GM18499 (cell line): ENCODE data around the gene KCNAB2.
"Not testable (repeated sequence)": the region's sequence is repeated elsewhere in the genome, so short reads cannot be mapped to it uniquely, and the experiment has no call there.

Experiments
- ATAC-seq: cut with Tn5 transposase; IDR thresholded peaks from one replicate; pipeline ENCODE4 v1.9.1; 2021; ENCODE audit warnings: moderate number of reproducible peaks; ENCODE audit not compliant: insufficient read depth, unreplicated experiment

The KCNAB2 gene

DNA sequence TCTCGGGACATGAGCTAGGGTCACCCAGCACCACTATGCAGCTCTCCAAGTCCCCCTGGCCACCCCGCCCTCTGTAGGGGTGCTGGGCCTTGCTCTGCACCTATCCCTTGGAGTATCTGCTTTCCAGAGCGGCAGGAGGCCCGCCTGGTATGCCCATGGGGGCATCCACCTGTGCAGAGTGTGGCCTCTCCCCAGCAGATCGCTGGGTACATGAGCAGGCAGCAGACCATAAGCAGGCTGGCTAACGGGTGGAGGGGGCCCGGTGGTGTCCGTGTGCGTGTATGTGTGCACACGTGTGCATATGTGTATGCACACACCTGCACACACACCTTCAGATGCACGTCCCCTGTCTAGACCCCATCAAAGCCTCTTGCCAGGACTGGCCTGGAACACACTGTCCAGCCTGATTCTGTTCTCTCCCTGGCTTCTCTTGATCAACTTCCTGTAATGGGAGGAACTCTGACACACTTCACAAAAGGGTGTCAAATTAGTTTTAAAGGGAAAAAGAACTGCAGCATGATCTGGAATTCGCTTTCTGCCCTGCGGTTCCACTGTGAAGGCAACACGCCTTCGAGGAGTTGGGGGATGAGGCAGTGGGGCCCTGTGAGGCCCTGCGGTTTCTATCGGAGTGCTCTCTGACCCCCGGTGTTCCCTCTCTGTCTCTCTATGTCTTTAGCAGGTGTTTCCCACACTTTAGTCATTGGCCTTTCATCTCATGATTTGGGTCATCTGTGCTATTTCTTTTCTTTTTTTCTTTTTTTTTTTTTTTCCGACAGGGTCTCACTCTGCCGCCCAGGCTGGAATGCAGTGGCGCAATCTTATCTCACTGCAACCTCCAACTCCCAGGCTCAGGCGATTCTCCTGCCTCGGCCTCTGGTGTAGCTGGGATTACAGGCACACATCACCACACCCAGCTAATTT, 36.3 kb upstream of the KCNAB2 start:
- no peak for ATAC-seq

- no peak for ATAC-seq
Observed at GRCh38 chr1:6010554-6010953, 35.1 kb upstream of the KCNAB2 start.

DNA sequence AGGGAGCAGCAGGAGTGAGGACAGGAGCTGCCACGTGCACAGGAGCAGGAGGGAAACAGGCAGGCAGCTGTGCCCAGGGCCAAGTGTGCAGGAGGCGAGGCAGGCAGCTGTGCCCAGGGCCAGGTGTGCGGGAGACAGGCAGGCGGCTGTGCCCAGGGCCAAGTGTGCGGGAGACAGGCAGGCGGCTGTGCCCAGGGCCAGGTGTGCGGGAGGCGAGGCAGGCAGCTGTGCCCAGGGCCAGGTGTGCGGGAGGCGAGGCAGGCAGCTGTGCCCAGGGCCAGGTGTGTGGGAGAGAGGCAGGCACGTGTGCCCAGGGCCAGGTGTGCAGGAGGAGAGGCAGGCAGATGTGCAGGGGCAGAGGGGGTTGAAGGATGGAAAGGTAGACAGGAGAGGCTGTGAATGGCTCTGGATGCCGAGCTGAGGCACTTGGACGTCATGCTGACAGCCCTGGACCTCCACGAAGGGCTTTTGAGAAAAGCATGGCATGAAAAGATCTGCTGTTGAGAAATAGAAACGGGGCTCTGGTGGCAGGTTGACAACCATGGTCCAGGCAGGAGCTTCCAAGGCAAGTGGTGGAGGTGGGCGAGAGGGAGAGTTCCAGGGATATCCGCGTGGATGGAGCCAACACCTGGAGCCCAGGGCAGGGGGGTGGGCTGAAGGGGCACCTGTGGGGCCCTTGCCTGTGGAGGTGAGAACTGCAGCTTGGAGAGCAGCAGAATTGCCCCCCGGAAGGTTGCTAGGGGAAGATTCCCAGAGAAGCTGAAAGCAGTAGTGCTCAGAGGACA, 34.3 kb upstream of the KCNAB2 start:
- no peak for ATAC-seq

- no peak for ATAC-seq
Observed at GRCh38 chr1:6011946-6012258, 33.8 kb upstream of the KCNAB2 start.

DNA sequence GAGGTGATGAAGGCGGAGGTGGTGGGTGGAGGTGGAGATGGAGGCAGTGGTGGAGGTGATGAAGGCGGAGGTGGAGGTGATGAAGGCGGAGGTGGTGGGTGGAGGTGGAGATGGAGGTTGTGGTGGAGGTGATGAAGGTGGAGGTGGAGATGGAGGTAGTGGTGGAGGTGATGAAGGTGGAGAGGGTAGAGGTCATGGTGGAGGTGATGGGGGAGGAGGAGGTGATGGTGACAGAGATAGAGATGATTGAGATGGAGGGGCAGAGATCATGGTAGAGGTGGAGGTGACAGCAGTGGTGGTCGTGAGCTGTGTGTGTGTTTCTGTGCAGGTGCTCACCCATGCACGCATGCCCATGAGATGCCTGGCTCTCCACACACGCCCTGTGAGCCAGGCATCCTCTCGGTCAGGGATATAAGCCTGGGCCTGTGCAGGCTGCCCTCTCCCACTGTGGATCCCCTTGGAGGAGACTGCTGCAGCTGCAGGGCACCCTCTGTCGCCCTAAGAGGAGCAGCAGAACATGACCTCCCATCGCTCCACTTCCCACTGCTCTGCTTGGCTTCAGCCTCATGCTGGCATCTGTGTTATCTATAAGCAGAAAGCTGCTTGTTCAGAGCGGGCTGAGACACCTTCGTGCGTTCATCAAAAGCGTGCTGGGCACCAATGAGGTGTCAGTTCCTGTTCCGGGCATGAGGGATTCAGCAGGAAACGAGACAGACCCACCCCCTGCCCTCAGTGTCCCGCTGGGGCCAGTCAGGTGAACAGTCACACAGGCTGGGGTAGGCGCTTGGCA, 33.0 kb upstream of the KCNAB2 start:
- no peak for ATAC-seq

DNA sequence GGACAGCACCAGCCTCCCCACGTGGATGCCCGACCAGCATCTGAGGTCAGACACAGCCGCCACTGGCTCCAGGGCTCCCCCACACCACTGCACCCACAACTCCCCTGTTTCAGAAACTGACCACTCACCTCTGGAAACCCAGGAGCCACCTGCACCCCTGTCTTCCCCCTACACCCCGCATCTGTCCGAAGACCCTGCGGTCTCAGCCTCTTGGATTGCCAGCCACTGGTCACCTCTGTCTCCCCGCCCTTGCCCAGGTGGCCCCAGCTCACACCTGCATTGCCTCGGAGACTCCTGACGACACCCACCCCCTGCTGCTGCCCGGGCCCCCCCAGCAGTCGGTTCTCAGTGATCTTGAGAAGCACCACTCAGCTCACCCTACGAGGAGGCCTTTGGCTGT, 32.2 kb upstream of the KCNAB2 start:
- ATAC-seq: no peak

- no peak for ATAC-seq
Observed at GRCh38 chr1:6014130-6014999, 31.3 kb upstream of the KCNAB2 start.

DNA sequence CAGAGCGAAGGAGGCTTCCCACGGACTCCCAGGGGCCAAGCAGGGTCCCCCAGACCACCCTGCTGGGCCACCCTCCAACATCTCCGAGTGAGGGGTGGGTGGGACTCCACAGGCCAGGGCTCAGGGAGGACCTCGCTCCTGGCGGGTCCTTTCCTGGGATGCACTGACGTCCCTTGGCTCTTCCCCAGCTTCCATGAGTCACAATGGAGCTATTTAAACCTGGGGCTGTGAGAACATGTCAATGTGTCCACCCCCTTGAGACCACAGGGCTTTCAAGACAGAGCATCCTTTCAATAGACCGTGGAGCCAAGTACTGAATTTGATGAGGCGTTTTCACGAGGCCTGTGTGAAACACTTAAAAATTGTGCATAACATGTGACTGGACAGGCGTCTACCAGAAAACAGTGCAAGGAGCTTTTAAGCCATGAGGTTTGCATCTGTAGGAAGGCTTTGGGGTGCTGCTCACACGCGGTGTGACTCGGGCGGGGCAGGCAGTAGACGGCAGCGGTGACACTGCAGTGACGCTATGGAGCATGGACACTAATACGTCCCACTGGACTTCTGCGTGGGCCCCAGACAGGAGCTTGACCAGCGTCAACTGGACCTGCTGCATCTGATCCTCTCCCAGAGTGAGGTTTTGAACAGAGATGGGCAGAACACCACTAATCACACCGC, 29.4 kb upstream of the KCNAB2 start:
- no peak for ATAC-seq

DNA sequence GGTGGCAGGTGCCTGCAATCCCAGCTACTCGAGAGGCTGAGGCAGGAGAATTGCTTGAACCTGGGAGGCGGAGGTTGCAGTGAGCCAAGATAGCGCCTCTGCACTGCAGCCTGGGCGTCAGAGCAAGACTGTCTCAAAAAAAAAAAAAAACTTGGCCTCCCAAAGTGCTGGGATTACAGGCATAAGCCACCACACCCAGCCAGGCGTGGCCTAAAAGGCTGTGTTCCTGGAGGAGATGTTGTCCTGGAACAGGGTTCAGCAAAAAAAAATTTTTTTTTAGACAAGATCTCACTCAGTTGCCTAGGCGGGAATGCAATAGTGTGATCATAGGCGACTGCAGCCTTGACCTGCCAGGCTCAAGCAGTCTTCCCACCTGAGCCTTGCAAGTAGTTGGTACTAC, 28.0 kb upstream of the KCNAB2 start:
- ATAC-seq: not testable (repeated sequence)

DNA sequence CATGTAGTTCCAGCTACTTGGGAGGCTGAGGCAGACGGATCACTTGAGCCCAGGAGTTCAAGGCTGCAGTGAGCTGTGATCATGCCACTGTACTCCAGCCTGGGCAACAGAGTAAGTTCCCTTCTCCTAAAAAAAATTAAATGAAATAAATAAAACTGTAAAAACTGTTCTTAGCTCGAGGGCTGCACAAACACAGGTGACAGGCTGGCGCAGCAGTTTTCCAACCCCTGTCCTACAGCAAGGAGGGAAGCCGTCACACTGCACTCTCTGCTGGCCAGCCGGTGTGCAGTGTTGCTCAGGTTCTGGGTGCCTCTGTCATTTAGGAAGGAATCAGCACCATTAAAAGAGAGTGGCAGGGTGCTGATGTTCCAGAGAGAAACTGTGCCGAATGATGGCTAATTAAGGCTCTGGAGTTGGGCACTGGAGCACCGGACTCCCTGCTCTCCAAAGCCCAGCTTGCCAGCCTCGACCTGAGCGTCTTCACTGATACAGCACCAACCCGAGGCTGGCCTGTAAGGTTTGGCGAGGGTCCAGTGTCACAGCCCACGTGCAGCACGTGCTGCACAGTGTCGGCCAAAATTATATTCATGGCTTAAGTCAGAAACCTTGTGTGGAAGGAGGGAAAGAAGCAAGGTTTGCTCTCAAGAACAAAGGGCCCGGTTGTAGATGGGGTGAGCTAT, 26.4 kb upstream of the KCNAB2 start:
- ATAC-seq: no peak

DNA sequence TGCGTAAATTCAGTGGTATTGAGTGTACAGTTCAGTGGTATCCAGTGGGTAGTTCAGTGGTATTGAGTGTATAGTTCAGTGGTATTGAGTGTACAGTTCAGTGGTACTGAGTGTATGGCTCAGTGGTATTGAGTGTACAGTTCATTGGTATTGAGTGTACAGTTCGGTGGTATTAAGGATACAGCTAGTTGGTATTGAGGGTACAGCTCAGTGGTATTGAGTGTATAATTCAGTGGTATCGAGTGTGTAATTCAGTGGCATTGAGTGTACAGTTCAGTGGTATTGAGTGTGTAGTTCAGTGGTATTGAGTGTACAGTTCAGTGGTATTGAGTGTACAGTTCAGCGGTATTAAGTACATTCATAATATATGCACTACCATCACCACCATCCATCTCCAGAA, 23.5 kb upstream of the KCNAB2 start:
- ATAC-seq: no peak

- ATAC-seq: no peak
Observed at GRCh38 chr1:6023346-6023745, 22.3 kb upstream of the KCNAB2 start.

DNA sequence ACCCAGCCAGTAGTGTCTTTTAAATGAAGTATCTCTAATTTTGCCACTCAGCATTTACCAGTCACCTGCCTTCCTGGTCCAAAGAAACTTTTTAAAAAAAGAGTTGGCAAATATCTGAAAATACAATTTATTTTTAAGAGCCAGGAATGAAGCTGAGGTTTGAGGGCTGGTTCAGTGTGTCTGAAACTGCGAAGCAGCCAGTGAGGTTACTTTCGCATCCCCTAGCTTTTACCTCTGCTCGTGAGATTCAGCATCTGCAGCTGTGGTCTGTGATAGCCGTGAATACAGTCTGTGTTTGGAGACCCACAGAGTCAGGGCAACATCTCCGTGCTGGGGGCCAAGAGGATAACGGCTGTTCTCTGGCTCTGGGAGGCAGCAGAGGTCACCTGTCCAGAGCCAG, 21.3 kb upstream of the KCNAB2 start:
- no peak for ATAC-seq

- ATAC-seq: no peak
Observed at GRCh38 chr1:6025269-6026094, 20.2 kb upstream of the KCNAB2 start.

DNA sequence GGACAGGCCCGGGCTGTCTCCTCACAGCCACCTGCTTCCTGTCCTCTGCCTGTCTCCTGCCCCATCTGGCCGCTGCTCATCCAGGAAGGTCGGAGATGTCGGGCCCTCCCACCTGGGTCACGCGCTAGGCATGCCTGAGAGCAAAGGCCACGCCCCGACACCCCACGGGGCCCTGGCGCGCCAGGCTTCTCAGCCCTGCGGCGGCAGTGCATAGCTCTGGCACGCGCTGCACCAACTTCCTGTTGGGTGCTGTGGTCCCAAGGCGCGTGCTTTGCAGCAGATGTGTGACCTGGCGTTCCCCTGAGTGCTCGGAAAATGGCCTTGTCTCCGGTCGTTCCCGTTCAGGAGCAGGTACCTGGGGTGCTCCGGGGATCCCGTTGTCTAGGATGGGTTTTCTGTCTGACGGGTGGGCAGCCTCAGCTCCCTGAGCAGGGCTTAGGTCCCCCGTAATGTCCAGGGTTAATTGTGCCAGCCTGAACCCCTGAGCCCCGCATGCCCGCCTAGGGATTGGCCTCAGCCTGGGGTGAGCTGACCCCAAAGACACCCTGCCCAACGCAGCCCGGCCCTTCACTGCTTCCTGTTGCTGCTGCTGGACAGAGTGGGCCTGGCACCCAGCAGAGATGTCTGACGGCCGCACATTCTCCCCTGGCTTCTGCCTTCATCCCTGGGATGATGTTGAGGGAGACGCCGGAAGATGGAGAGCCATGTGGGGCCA, 19.4 kb upstream of the KCNAB2 start:
- ATAC-seq: peak; percentile 53

DNA sequence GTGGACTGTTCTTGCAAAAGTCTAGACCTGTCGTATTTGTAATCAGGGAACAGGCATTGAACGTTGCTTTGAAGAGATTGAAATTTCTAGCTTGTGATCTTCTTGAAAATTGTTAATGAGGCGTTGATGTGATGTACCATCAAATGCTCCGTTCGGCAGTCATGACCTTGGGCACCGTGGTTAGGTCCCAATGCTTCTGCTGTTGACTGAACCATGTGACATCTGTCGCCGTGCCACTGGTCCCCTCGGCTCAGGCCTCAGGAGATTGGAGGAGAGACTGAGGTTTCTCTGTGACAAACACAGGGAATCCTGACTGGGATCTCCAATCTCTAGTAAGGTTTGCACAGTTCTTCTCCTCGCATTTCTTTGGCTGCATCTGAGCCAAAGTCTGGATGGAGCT, 18.1 kb upstream of the KCNAB2 start:
- ATAC-seq: no peak

GRCh38 chr1:6028042-6028850, 17.4 kb upstream of the KCNAB2 start:
- ATAC-seq: no peak
